Fibroblast of the aortic adventitia (primary cell): ENCODE results near the gene MTF1. TPM values are rescaled to one million over a fixed set of nuclear protein-coding genes. Genes with fewer than 3 reads are reported as not detected.

Experiments used
- DNase-seq: peaks from one replicate; pipeline ENCODE4 v3.0.0-alpha.2; 2010; ENCODE audit warnings: low read depth
- H3K4me3 ChIP-seq: 2 replicates; pipeline ENCODE4 v1.5.1; 2011; ENCODE audit warnings: low read depth, mild to moderate bottlenecking, control low read depth, low read length, moderate library complexity
- CTCF ChIP-seq: IDR thresholded peaks from 2 replicates; pipeline ENCODE4 v1.5.1; 2011; ENCODE audit warnings: mild to moderate bottlenecking, low read length, control low read depth, inconsistent platforms; ENCODE audit not compliant: insufficient read depth
- total RNA-seq: library from RNA; depleted of rRNA; stranded (reverse); fragments of >200 nt; gene quantifications from 2 replicates; pipeline ENCODE4 v1.2.3, GENCODE V29; 2012; ENCODE audit warnings: low replicate concordance

The MTF1 gene
- total RNA-seq, 1 donor: 4.7 TPM

- peak; percentile 82 for DNase-seq
- TF ChIP-seq CTCF: peak; percentile 89
- no peak overlapping the region for H3K4me3 ChIP-seq
Measured at GRCh38 chr1:37811027-37811655, 48.3 kb downstream of the MTF1 start.

GRCh38 chr1:37809942-37810341 is 49.5 kb downstream of the MTF1 start:
- no peak overlapping the region for H3K4me3 ChIP-seq
- DNase-seq: peak; percentile 9
- no peak for TF ChIP-seq CTCF

GRCh38 chr1:37808369-37809319 is 50.7 kb downstream of the MTF1 start:
- DNase-seq: peak; percentile 68
- no peak for TF ChIP-seq CTCF
- peak overlapping the region; percentile 92 for H3K4me3 ChIP-seq

GRCh38 chr1:37807555-37808368 is 51.6 kb downstream of the MTF1 start, which contains the start of the genes C1orf122 and YRDC:
C1orf122 (plus strand) TSS chr1:37807790; CDS start chr1:37808405, 615 bp downstream.
YRDC (minus strand) TSS chr1:37808208; CDS start chr1:37808180, 28 bp downstream.
- peak; percentile 88 for DNase-seq
- TF ChIP-seq CTCF: no peak
- H3K4me3 ChIP-seq: peak within 1 kb of the TSS; percentile 92

- no peak for TF ChIP-seq CTCF
- no peak for DNase-seq
- H3K4me3 ChIP-seq: peak overlapping the region; percentile 92
Measured at GRCh38 chr1:37807220-37807554, 52.2 kb downstream of the MTF1 start.

- TF ChIP-seq CTCF: no peak
- DNase-seq: no peak
- H3K4me3 ChIP-seq: no peak overlapping the region
Measured at GRCh38 chr1:37802439-37802838, 57.0 kb downstream of the MTF1 start.
